Measurements from ENCODE around the gene CMTM4. TPM values are rescaled to one million over a fixed set of nuclear protein-coding genes. Genes with fewer than 3 reads are reported as not detected.

The CMTM4 gene
- total and polyA plus RNA-seq, 2 of the 8 experiments (the other 6 are each of a cell fraction or from before 2014, with no cell fraction given), result 35.3 to 51.7 TPM

DNA sequence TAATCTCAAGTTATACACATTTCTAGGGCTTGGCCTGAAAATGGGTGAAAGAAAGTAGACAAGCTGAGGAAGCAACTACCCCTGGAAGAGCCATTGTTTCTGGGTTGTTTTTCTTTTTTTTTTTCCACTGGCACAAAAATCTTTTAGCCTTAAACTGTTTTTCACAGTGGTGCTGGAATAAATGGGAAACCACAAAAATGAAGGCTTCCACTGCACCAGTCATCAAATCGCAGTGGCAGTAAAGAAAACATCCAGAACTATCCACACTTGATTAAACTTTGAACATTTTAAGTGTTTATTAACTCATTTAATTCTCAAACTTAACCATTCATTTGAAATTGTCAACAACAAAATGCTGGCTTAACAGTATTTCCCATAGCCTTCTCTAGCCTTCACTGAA is 14.3 kb downstream of the CMTM4 start:
- Histone ChIP-seq H3K4me2 (ENCODE audit: insufficient read depth in 1 of 2, low read depth in 2 of 2, low read length in 2 of 2) (no peak overlapping the region), H3K79me2 (ENCODE audit: control insufficient read depth in 1 of 2, insufficient read depth in 2 of 2, low read length in 2 of 2) (peaks cover 0 to 28% of the 10 kb centered on the region in 2 experiments; a peak in 2 of 4 replicates)
- no peak for FAIRE-seq

More for the DNA sequence above, 14.3 kb downstream of the CMTM4 start:
- no peaks in the 10 kb centered on the region for H3K36me3 ChIP-seq (ENCODE audit: control insufficient read depth in 2 of 4, insufficient read depth in 4 of 4, low read length in 3 of 4)
- H3K56ac ChIP-seq (replicated peaks; ENCODE audit: insufficient read length, low read depth, low read length), result no peak overlapping the region
- DNase-seq (ENCODE audit: low read depth in 1 of 2, low spot score in 2 of 2), result no peak
- H2BK12ac ChIP-seq (ENCODE audit: low read depth, low read length), result no peak overlapping the region
- H2AK5ac ChIP-seq (ENCODE audit: low read depth, low read length), result no peak overlapping the region
- H2BK15ac ChIP-seq (ENCODE audit: low read length), result no peak overlapping the region
- H3K23me2 ChIP-seq (ENCODE audit: low read depth, low read length), result no peaks in the 10 kb centered on the region
- no peak overlapping the region for H4K91ac ChIP-seq (replicated peaks; ENCODE audit: insufficient read length, low read length)
- TF ChIP-seq NRF1 (IDR thresholded peaks at IDR 0.05; ENCODE audit: low read depth, low read length), result no peak
- TF ChIP-seq KDM1A (IDR thresholded peaks at IDR 0.05; ENCODE audit: borderline replicate concordance, low read length), result no peak
- no peak overlapping the region for H4K5ac ChIP-seq (ENCODE audit: insufficient read length, low read depth, low read length)
- H2BK5ac ChIP-seq (ENCODE audit: low read depth, low read length), result no peak overlapping the region
- peaks cover 12% of the 10 kb centered on the region for H3K79me1 ChIP-seq (ENCODE audit: low read depth, low read length)
- H2AFZ ChIP-seq (ENCODE audit: low read length), result no peak overlapping the region
- 90% methylated on average over 1 of the region's 1 CpG; no CpG with 5 or more reads in 1 of the 2 experiments for WGBS, 2 experiments (ENCODE audit: extremely low coverage in 1 of 2, insufficient coverage in 1 of 2, insufficient read length in 1 of 2, insufficient replicate concordance in 2 of 2, low coverage in 1 of 2, low lambda C conversion rate in 2 of 2, missing lambda C conversion rate in 1 of 2)
- ChIA-PET CTCF (ENCODE audit: partially characterized antibody) (interaction anchor here (0.7 to 2.8 kb wide), 3 partner anchors 12 to 74 kb away, joined by 3 to 7 read pairs (median 3); no protein-coding TSS in a partner anchor), POLR2A (ENCODE audit: partially characterized antibody) (interaction anchor here (1.3 kb wide), 1 partner anchor 34 kb away, joined by 3 read pairs; no protein-coding TSS in a partner anchor)
- no peak overlapping the region for H3K4ac ChIP-seq (replicated peaks; ENCODE audit: insufficient read length, low read depth, low read length)
- H3K27ac ChIP-seq (ENCODE audit: low read depth, low read length), result no peak overlapping the region
- H3K9me3 ChIP-seq (ENCODE audit: insufficient read depth in 2 of 2, low read depth in 1 of 2, low read length in 1 of 2), result no peaks in the 10 kb centered on the region
- peaks cover 0 to 7% of the 10 kb centered on the region in 2 experiments for H4K20me1 ChIP-seq (replicated peaks in 1 of 2; ENCODE audit: control insufficient read depth in 1 of 2, insufficient read depth in 2 of 2, low read length in 2 of 2)
- no peaks in the 10 kb centered on the region for H3K27me3 ChIP-seq (replicated peaks in 1 of 4; ENCODE audit: control insufficient read depth in 3 of 4, extremely low read depth in 1 of 4, insufficient read depth in 3 of 4, low read length in 3 of 4)
- H3K9ac ChIP-seq (replicated peaks in 1 of 4; ENCODE audit: extremely low read depth in 1 of 4, low read depth in 3 of 4, low read length in 3 of 4), result no peak overlapping the region; a peak in 1 of 7 replicates
- 0 out of 7 replicates have a peak, but pooled peaks cover 0 to under 1% (median 0%) of the 10 kb centered on the region in 4 experiments for H3K4me1 ChIP-seq (replicated peaks in 1 of 4; ENCODE audit: control insufficient read depth in 3 of 4, insufficient read depth in 4 of 4, low read length in 3 of 4)
- H3K23ac ChIP-seq (ENCODE audit: insufficient read length), result no peak overlapping the region
- H2BK20ac ChIP-seq (ENCODE audit: low read length), result no peak overlapping the region
- no peak overlapping the region for H3K18ac ChIP-seq (ENCODE audit: extremely low read depth, low read length)
- H3K4me3 ChIP-seq (ENCODE audit: extremely low read depth in 1 of 4, insufficient read depth in 2 of 4, low read depth in 3 of 4, low read length in 4 of 4), result no peak overlapping the region
- H2BK120ac ChIP-seq (replicated peaks; ENCODE audit: low read depth, low read length), result no peak overlapping the region
- H4K8ac ChIP-seq (ENCODE audit: extremely low read depth, insufficient read depth, low read length), result no peak overlapping the region
- H3K14ac ChIP-seq (ENCODE audit: insufficient read length), result no peak overlapping the region

Data from H1 (cell line).